Mesothelial cell of epicardium (in vitro differentiated cells): Measurements from ENCODE around the gene TLE1. TPM values are rescaled to one million over a fixed set of nuclear protein-coding genes. Genes with fewer than 3 reads are reported as not detected.

Source experiments
- DNase-seq, 2 experiments: peaks; one replicate each; pipeline ENCODE4 v3.0.0; 2021; ENCODE audit warnings: low spot score in 2 of 2; ENCODE audit not compliant: unreplicated experiment in 2 of 2
- H3K27ac Mint-ChIP-seq: 2 replicates; pipeline ENCODE4 v1.8.0; 2021; ENCODE audit warnings: mixed read lengths
- H3K27me3 Mint-ChIP-seq: 2 replicates; pipeline ENCODE4 v1.8.0; 2021; ENCODE audit warnings: low read depth, mixed read lengths
- H3K36me3 Mint-ChIP-seq: 2 replicates; pipeline ENCODE4 v1.8.0; 2021; ENCODE audit warnings: mixed read lengths
- H3K4me1 Mint-ChIP-seq: 2 replicates; pipeline ENCODE4 v1.8.0; 2021; ENCODE audit warnings: mixed read lengths
- H3K4me3 Mint-ChIP-seq: 2 replicates; pipeline ENCODE4 v1.8.0; 2021; ENCODE audit warnings: mild to moderate bottlenecking, moderate library complexity, mixed read lengths
- H3K9me3 Mint-ChIP-seq: 2 replicates; pipeline ENCODE4 v1.8.0; 2021; ENCODE audit warnings: mixed read lengths
- total RNA-seq: library from RNA; stranded (reverse); gene quantifications from 3 replicates; pipeline ENCODE4 v1.2.1, GENCODE V29; 2021
- TF ChIP-seq, protein P1 (sequence below): fragments of 200-600 bp; sonication (generic); IDR thresholded peaks from one replicate; pipeline ENCODE4 v1.5.0; 2021; ENCODE audit warnings: antibody characterized with exemption; ENCODE audit not compliant: unreplicated experiment

The TLE1 gene
- total RNA-seq, 1 donor from 2014 or later, result 97.9 TPM

DNA sequence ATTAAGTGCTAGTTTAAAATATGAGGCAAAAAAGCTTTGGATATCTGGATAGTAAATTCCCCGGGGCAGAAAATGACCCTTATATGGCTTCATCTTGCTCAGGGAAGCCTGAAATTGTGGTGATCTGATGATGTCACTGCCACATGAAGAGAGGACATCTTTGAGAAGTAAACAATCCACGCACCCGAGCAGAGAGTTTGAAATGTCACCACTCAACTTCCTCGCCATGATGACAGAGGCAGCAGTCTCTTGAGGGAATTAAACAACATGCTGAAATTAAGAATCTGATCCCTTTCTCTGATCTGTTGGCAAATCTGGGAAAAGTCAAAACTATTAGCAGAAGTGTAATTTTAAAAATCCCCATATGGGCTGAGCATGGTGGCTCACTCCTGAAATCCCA is 110.0 kb downstream of the TLE1 start:
- Mint-ChIP-seq H3K9me3 (no peaks in the 10 kb centered on the region), H3K36me3 (peaks cover 31% of the 10 kb centered on the region), H3K27me3 (no peaks in the 10 kb centered on the region), H3K27ac (no peak overlapping the region), H3K4me1 (peaks cover 4% of the 10 kb centered on the region), H3K4me3 (no peak overlapping the region)
- TF ChIP-seq, protein P1, sequence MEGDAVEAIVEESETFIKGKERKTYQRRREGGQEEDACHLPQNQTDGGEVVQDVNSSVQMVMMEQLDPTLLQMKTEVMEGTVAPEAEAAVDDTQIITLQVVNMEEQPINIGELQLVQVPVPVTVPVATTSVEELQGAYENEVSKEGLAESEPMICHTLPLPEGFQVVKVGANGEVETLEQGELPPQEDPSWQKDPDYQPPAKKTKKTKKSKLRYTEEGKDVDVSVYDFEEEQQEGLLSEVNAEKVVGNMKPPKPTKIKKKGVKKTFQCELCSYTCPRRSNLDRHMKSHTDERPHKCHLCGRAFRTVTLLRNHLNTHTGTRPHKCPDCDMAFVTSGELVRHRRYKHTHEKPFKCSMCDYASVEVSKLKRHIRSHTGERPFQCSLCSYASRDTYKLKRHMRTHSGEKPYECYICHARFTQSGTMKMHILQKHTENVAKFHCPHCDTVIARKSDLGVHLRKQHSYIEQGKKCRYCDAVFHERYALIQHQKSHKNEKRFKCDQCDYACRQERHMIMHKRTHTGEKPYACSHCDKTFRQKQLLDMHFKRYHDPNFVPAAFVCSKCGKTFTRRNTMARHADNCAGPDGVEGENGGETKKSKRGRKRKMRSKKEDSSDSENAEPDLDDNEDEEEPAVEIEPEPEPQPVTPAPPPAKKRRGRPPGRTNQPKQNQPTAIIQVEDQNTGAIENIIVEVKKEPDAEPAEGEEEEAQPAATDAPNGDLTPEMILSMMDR, result no peak
- no peak for DNase-seq

DNA sequence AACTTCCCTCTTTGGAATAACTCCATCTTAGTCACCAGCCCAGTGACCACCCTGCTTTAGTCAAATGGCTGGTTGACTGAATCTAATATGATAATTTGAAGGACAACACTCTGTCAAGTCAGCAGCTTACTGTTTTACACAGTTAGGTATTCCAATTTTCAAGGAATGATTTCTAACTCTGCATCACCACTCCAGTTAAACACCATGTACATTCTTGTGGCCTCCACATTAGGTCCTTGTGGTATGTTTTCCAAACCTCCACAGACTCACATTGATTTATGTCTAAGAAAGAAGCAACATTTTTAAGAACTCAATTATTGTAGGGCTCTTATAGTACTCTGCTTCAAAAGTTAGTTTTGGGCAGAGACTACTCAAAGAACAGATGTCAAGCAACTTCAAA is 110.7 kb downstream of the TLE1 start:
- Mint-ChIP-seq H3K4me3 (no peak overlapping the region), H3K9me3 (no peaks in the 10 kb centered on the region), H3K36me3 (peaks cover 24% of the 10 kb centered on the region), H3K27ac (peak overlapping the region; percentile 43), H3K4me1 (peaks cover 4% of the 10 kb centered on the region), H3K27me3 (no peaks in the 10 kb centered on the region)
- DNase-seq, result no peak
- TF ChIP-seq, protein P1, result no peak

DNA sequence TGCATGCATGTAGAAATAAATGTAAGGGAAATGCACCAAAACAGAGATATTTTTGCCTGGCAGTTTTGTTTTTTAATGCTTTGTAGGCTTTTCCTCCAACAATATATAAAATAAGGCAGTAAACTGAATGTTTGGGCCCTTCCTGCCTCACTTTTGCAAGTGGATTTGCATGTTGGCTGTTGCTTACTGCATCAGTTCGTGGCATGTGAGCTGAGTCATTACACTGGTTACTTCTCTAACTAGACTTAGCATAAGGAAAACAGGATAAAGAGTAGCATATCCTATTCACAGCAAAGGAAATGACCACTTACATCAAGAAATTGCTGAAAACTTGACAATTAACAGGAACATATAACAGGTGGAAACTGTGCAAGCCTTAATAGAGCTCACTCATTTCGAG is 113.4 kb downstream of the TLE1 start:
- no peak overlapping the region for H3K27ac Mint-ChIP-seq
- H3K9me3 Mint-ChIP-seq, result no peaks in the 10 kb centered on the region
- TF ChIP-seq, protein P1, result no peak
- H3K4me1 Mint-ChIP-seq, result peaks cover 2% of the 10 kb centered on the region
- DNase-seq, result no peak
- no peaks in the 10 kb centered on the region for H3K27me3 Mint-ChIP-seq
- H3K36me3 Mint-ChIP-seq, result peaks cover 9% of the 10 kb centered on the region
- H3K4me3 Mint-ChIP-seq, result no peak overlapping the region

DNA sequence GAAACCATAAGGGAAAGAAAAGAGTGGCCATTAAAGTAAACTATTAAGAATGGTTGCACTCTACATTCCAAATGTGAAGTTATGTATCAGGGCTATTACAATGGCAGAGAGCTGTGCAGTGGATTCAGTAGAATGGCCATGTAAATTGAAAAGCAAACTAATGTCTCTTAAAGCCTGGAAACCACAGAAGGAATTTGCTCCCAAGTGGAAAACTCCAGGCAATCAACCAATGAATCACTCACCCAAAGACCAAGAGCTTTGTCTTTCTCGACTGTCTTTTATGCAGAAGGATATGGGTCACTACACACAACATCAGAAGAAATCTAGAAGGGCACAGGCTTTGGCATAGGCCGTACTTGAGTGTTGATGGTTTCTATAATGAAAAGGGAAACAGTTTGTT is 114.9 kb downstream of the TLE1 start:
- H3K9me3 Mint-ChIP-seq, result no peaks in the 10 kb centered on the region
- peaks cover 2% of the 10 kb centered on the region for H3K4me1 Mint-ChIP-seq
- peaks cover 6% of the 10 kb centered on the region for H3K36me3 Mint-ChIP-seq
- DNase-seq, result no peak
- H3K27ac Mint-ChIP-seq, result no peak overlapping the region
- H3K4me3 Mint-ChIP-seq, result no peak overlapping the region
- H3K27me3 Mint-ChIP-seq, result no peaks in the 10 kb centered on the region
- TF ChIP-seq, protein P1, result no peak

DNA sequence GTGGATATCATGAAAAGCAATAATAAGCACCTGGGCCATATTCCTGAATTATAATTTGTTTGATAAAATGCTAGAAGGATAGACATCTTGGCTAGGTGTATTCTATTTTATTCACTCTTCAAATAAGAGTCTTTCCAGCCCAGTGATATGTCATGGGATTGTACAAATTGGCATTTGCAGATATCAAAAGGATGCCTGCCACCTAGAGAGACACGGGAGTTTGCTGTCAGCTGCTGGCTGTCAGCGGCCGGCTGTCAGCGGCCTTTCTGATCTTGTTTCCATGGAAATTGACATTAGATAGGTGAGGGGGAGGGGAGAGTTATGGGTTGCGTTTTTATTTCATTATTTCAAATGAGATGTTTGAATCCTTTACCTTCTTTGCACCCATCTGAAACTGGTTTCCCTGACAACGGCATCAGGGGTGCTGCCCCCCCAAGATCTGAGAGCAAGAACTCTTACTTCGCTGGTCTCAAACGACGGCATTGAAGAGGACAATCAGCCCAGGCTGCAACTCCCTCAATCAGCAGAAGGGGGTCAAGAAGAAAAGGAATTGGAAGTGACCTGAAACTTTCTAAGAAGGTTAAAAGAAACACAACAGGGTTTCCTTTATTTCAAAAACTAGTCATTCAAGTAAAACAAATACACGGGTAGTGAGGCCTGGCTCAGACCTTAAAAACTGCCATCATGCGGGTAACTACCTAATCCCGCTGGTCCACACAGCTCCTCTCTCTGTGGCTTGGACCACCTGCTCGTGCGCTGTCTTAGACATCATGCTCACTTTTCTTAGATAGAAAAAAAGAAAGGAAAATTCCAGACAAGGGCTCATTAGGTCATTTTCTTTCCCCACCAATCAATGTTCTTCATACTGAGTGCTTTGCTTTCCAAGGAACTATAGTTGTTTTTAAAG is 115.7 kb downstream of the TLE1 start:
- Mint-ChIP-seq H3K36me3 (peaks cover 3% of the 10 kb centered on the region), H3K9me3 (no peaks in the 10 kb centered on the region), H3K4me3 (no peak overlapping the region), H3K27me3 (no peaks in the 10 kb centered on the region), H3K27ac (no peak overlapping the region), H3K4me1 (peaks cover 2% of the 10 kb centered on the region)
- DNase-seq, result no peak
- TF ChIP-seq, protein P1, result no peak
